ENCODE data around the gene ZNF563. TPM values are rescaled to one million over a fixed set of nuclear protein-coding genes. Genes with fewer than 3 reads are reported as not detected.

The ZNF563 gene
- total RNA-seq, 1 donor from 2014 or later: 1.2 TPM

DNA sequence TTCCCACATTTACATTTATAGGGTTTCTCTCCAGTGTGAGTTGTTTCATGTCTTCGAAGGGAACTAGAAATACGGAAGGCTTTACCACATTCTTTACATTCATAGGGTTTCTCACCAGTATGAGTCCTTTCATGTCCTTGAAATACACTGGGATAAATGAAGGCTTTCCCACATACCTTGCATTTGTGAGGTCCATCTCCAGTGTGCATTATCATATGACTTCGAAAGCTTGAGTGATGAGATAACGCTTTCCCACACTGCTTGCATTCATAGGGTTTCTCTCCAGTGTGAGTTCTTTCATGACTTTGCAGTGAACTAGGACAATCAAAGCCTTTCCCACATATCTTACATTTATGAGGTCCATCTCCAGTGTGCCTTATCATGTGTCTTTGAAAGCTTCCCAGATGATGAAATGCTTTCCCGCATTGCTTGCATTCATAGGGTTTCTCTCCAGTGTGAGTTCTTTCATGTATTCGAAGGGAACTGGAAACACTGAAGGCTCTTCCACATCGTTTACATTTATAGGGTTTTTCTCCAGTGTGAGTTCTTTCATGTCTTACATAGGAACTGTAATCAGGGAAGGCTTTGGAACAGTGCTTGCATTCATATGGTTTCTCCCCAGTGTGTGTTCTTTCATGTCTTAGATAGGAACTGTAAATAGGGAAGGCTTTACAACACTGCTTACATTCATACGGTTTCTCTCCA is 16.9 kb upstream of the ZNF563 start:
- peaks cover 67% of the 10 kb centered on the region for H3K9me3 Mint-ChIP-seq (ENCODE audit: low read depth)
- no peaks in the 10 kb centered on the region for H3K4me1 Mint-ChIP-seq (ENCODE audit: low read depth)
- H3K4me3 Mint-ChIP-seq (ENCODE audit: unreplicated experiment): no peak overlapping the region
- TF ChIP-seq, protein P1, sequence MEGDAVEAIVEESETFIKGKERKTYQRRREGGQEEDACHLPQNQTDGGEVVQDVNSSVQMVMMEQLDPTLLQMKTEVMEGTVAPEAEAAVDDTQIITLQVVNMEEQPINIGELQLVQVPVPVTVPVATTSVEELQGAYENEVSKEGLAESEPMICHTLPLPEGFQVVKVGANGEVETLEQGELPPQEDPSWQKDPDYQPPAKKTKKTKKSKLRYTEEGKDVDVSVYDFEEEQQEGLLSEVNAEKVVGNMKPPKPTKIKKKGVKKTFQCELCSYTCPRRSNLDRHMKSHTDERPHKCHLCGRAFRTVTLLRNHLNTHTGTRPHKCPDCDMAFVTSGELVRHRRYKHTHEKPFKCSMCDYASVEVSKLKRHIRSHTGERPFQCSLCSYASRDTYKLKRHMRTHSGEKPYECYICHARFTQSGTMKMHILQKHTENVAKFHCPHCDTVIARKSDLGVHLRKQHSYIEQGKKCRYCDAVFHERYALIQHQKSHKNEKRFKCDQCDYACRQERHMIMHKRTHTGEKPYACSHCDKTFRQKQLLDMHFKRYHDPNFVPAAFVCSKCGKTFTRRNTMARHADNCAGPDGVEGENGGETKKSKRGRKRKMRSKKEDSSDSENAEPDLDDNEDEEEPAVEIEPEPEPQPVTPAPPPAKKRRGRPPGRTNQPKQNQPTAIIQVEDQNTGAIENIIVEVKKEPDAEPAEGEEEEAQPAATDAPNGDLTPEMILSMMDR (IDR thresholded peaks at IDR 0.05): no peak
- DNase-seq (ENCODE audit: low spot score): no peak
- H3K36me3 Mint-ChIP-seq (ENCODE audit: low read depth): peaks cover 65% of the 10 kb centered on the region
- no peaks in the 10 kb centered on the region for H3K27me3 Mint-ChIP-seq (ENCODE audit: low read depth)
- H3K27ac Mint-ChIP-seq (ENCODE audit: unreplicated experiment): no peak overlapping the region

DNA sequence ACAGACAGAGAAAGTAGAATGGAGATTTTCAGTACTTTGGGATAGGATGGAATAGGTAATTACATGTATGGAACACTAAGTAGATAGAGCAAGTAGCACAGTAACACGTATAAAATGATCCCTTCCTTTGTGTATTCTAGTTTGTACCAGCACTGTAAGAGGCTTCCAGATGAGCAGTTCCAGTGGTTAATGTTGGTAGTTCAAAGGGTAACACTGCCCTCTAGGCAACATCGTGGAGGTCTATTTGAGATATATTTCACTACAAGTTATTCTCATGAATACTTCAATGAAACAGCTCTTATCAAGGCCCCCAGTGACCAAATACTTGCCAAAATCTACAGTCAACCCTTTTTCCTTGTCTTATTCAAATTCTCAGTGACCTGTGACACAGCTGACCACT is 13.5 kb upstream of the ZNF563 start:
- DNase-seq (ENCODE audit: low spot score): no peak
- Mint-ChIP-seq H3K4me1 (ENCODE audit: low read depth) (no peaks in the 10 kb centered on the region), H3K4me3 (ENCODE audit: unreplicated experiment) (no peak overlapping the region), H3K27me3 (ENCODE audit: low read depth) (no peaks in the 10 kb centered on the region), H3K9me3 (ENCODE audit: low read depth) (peaks cover 59% of the 10 kb centered on the region), H3K27ac (ENCODE audit: unreplicated experiment) (no peak overlapping the region), H3K36me3 (ENCODE audit: low read depth) (peaks cover 50% of the 10 kb centered on the region)
- TF ChIP-seq, protein P1 (IDR thresholded peaks at IDR 0.05): no peak

DNA sequence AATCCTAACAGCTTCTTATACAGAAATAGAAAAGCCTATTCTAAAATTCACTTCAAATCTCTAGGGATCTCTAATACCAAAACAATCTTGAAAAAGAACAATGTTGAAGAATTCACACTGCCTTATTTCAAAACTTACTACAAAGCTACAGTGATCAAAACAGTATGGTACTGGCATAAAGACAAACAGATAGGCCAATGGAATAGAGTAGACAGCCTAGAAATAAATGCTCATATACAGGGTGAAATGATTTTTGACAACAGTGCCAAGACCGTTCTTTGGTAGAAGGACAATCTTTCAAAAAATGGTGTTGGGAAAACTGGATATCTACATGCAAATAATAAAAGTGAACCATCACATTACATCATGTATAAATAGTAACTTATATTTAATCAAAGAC is 11.8 kb upstream of the ZNF563 start:
- DNase-seq (ENCODE audit: low spot score): no peak
- H3K27me3 Mint-ChIP-seq (ENCODE audit: low read depth): no peaks in the 10 kb centered on the region
- no peak overlapping the region for H3K27ac Mint-ChIP-seq (ENCODE audit: unreplicated experiment)
- H3K9me3 Mint-ChIP-seq (ENCODE audit: low read depth): peaks cover 52% of the 10 kb centered on the region
- no peaks in the 10 kb centered on the region for H3K4me1 Mint-ChIP-seq (ENCODE audit: low read depth)
- peaks cover 37% of the 10 kb centered on the region for H3K36me3 Mint-ChIP-seq (ENCODE audit: low read depth)
- H3K4me3 Mint-ChIP-seq (ENCODE audit: unreplicated experiment): no peak overlapping the region
- TF ChIP-seq, protein P1 (IDR thresholded peaks at IDR 0.05): no peak

DNA sequence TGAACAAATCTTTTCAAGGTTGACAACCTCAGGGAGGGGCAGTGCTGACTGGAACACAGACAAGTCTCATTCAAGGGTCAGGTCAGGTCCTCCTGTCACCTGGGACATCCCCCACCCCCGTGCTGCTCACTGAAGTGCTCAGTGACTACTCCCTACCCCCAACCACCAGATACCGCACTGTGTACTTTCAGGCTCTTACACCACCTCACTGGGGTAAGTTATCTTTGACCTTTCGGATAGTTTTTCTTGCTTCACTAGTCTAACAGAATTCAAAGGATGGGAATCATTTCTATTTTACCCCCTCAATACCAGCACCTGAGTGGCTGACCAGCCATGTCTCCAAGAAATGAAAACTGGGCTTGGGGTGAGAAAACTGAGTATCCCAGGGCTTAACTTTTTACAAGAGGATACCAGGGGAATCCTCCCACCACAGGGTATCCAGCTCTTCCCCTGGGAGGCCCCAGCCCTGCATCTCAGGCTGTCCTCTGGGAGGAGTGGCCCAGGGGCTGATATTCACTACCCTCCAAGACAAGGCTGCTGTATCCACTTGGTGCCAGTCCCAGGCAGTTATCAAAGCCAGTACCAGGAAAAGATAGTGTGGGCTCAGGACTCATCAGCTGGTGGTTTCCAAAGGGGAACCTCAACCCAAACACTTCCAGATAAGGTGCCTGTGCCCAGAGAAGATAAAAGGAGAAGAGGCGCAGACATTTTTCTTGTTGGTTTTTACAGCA is 2.1 kb downstream of the ZNF563 start:
- H3K4me1 Mint-ChIP-seq (ENCODE audit: low read depth): peaks cover 11% of the 10 kb centered on the region
- no peaks in the 10 kb centered on the region for H3K27me3 Mint-ChIP-seq (ENCODE audit: low read depth)
- TF ChIP-seq, protein P1 (IDR thresholded peaks at IDR 0.05): no peak
- no peaks in the 10 kb centered on the region for H3K36me3 Mint-ChIP-seq (ENCODE audit: low read depth)
- no peaks in the 10 kb centered on the region for H3K9me3 Mint-ChIP-seq (ENCODE audit: low read depth)
- no peak overlapping the region for H3K4me3 Mint-ChIP-seq (ENCODE audit: unreplicated experiment)
- no peak for DNase-seq (ENCODE audit: low spot score)
- no peak overlapping the region for H3K27ac Mint-ChIP-seq (ENCODE audit: unreplicated experiment)

DNA sequence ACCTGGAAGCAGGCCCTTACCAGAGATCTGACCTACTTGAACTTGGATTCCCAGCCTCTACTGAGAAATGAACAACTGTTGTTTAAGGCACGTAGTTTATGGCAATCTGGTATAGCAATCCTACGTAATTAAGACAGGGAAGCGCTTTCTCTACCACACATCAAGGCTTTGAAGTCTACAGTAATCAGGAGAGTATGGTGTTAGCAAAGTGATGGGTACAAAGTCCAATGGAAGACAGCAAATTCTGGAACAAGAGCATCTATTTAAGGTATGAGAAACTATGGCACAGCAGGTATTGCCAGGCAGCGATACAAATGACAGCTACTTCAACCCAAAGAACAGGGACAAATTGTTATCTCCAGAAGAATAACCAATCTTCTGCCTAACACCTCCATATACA is 3.1 kb downstream of the ZNF563 start:
- no peaks in the 10 kb centered on the region for H3K27me3 Mint-ChIP-seq (ENCODE audit: low read depth)
- H3K36me3 Mint-ChIP-seq (ENCODE audit: low read depth): no peaks in the 10 kb centered on the region
- H3K4me3 Mint-ChIP-seq (ENCODE audit: unreplicated experiment): no peak overlapping the region
- TF ChIP-seq, protein P1 (IDR thresholded peaks at IDR 0.05): no peak
- H3K27ac Mint-ChIP-seq (ENCODE audit: unreplicated experiment): no peak overlapping the region
- H3K4me1 Mint-ChIP-seq (ENCODE audit: low read depth): peaks cover 11% of the 10 kb centered on the region
- no peak for DNase-seq (ENCODE audit: low spot score)
- no peaks in the 10 kb centered on the region for H3K9me3 Mint-ChIP-seq (ENCODE audit: low read depth)

All from chondrocyte (in vitro differentiated cells).